GM12878 (cell line): ENCODE results near the gene PLEKHM3. TPM values are rescaled to one million over a fixed set of nuclear protein-coding genes. Genes with fewer than 3 reads are reported as not detected.
A peak's percentile ranks its signal among the peaks of the same experiment; 100 is the strongest.

Source experiments
- ATAC-seq: fragments of 200-7000 bp; cut with Tn5 transposase; 3 replicates; pipeline ENCODE4 v1.9.1; 2020; ENCODE audit warnings: mild to moderate bottlenecking, moderate library complexity
- BruUV-seq: library from RNA; stranded (reverse); fragments of 400-500 nt; replicated peaks from 2 replicates; lab custom pipeline; 2021; lab: Mats Ljungman, UMichigan
- CTCF ChIA-PET: fragments of 300-600 bp; sonication (Branson Sonifier 250); formaldehyde crosslinking; extraction: SDS; loops from one replicate; lab custom pipeline; 2021; ENCODE audit warnings: inconsistent platforms; lab: Yijun Ruan, JAX
- POLR2A ChIA-PET: fragments of 350-600 bp; formaldehyde crosslinking; extraction: SDS; loops from one replicate; lab custom pipeline; 2021; ENCODE audit warnings: inconsistent platforms; lab: Charles Lee
- RAD21 ChIA-PET: fragments of 300-600 bp; sonication (Branson Sonifier 250); formaldehyde crosslinking; loops from one replicate; lab custom pipeline; 2023; ENCODE audit warnings: antibody characterized with exemption; ENCODE audit not compliant: unreplicated experiment; lab: Charles Lee
- SMC1A ChIA-PET: fragments of 300-600 bp; sonication (Branson Sonifier 250); formaldehyde crosslinking; loops from one replicate; lab custom pipeline; 2023; ENCODE audit not compliant: unreplicated experiment, uncharacterized antibody; lab: Charles Lee
- DNase-seq: peaks from one replicate; pipeline ENCODE4 v3.0.0-alpha.2; 2011; ENCODE audit warnings: low read depth, low spot score
- FAIRE-seq: peaks from 3 replicates; lab custom pipeline; 2011; peaks lifted over from hg19 to GRCh38; lab: Jason Lieb, UNC
- H2AFZ ChIP-seq: 2 replicates; pipeline ENCODE4 v1.6.0; 2011; ENCODE audit warnings: low read depth, low read length, control low read depth; ENCODE audit not compliant: control insufficient read depth
- H3K27ac ChIP-seq: 2 replicates; pipeline ENCODE4 v1.5.1; 2011; ENCODE audit warnings: control low read depth; ENCODE audit not compliant: control insufficient read depth, insufficient read depth
- H3K27me3 ChIP-seq, 2 experiments: replicated peaks in 1 of 2; 2 replicates each; pipeline versions ENCODE4 v1.6.0 to v1.6.1; 2011; ENCODE audit warnings: low read length in 1 of 2; ENCODE audit not compliant: control insufficient read depth in 2 of 2, insufficient read depth in 2 of 2
- H3K36me3 ChIP-seq, 2 experiments: 2 replicates each; pipeline ENCODE4 v1.5.1; 2011; ENCODE audit warnings: low read length in 1 of 2; ENCODE audit not compliant: control insufficient read depth in 2 of 2, insufficient read depth in 2 of 2
- H3K4me1 ChIP-seq: 2 replicates; pipeline ENCODE4 v1.6.1; 2011; ENCODE audit warnings: mild to moderate bottlenecking, low read length, moderate library complexity, mixed read lengths; ENCODE audit not compliant: control insufficient read depth, insufficient read depth
- H3K4me2 ChIP-seq: 2 replicates; pipeline ENCODE4 v1.6.0; 2011; ENCODE audit warnings: control low read depth; ENCODE audit not compliant: control insufficient read depth, insufficient read depth
- H3K4me3 ChIP-seq: fragments of 200-600 bp; sonication (generic); 2 replicates; pipeline ENCODE4 v1.5.1; 2016
- H3K79me2 ChIP-seq: 2 replicates; pipeline ENCODE4 v1.6.0; 2011; ENCODE audit warnings: low read length; ENCODE audit not compliant: control insufficient read depth, insufficient read depth
- H3K9ac ChIP-seq: 2 replicates; pipeline ENCODE4 v1.8.0; 2011; ENCODE audit warnings: low read length, control low read depth, mixed read lengths; ENCODE audit not compliant: control insufficient read depth, insufficient read depth
- H3K9me3 ChIP-seq: replicated peaks from 3 replicates; pipeline ENCODE4 v1.5.1; 2011; ENCODE audit warnings: mild to moderate bottlenecking, low read length; ENCODE audit not compliant: control insufficient read depth, insufficient read depth
- H4K20me1 ChIP-seq: 2 replicates; pipeline ENCODE4 v1.6.0; 2011; ENCODE audit not compliant: control insufficient read depth, insufficient read depth
- CTCF ChIP-seq, 3 experiments: IDR thresholded peaks in 2 of 3; conservative IDR thresholded peaks in 1 of 3; 2 replicates each; pipeline ENCODE4 v1.5.1; 2011; ENCODE audit warnings: low read depth in 3 of 3, low read length in 3 of 3, mild to moderate bottlenecking in 3 of 3, control low read depth in 2 of 3, moderate library complexity in 2 of 3, inconsistent platforms in 1 of 3, mixed read lengths in 1 of 3; ENCODE audit not compliant: control insufficient read depth in 2 of 3, insufficient read depth in 1 of 3; ENCODE audit errors: extremely low read depth in 1 of 3
- E4F1 ChIP-seq: fragments of 450-650 bp; IDR thresholded peaks from 2 replicates; pipeline ENCODE4 v1.6.1; 2018; ENCODE audit warnings: borderline replicate concordance, mild to moderate bottlenecking; ENCODE audit not compliant: partially characterized antibody
- EGR1 ChIP-seq, 2 experiments: IDR thresholded peaks; 1 replicate in 1 of 2; 2 replicates in 1 of 2; pipeline ENCODE4 v1.6.1; 2011 to 2012; ENCODE audit warnings: low read depth in 2 of 2, low read length in 2 of 2, borderline replicate concordance in 1 of 2, mild to moderate bottlenecking in 1 of 2, moderate library complexity in 1 of 2
- ETV6 ChIP-seq, 2 experiments: fragments of 450-650 bp in 1 of 2; IDR thresholded peaks in 1 of 2; conservative IDR thresholded peaks in 1 of 2; 2 replicates each; pipeline ENCODE4 v1.6.1; 2014; ENCODE audit warnings: antibody characterized with exemption in 1 of 2, borderline replicate concordance in 1 of 2, low read depth in 1 of 2, mild to moderate bottlenecking in 1 of 2, moderate library complexity in 1 of 2
- KDM1A ChIP-seq: fragments of 200-600 bp; sonication (generic); IDR thresholded peaks from 2 replicates; pipeline ENCODE4 v1.6.1; 2016; ENCODE audit warnings: borderline replicate concordance
- MEF2B ChIP-seq: fragments of 450-650 bp; IDR thresholded peaks from 2 replicates; pipeline ENCODE4 v1.6.1; 2018; ENCODE audit warnings: mild to moderate bottlenecking, moderate library complexity; ENCODE audit not compliant: partially characterized antibody, poor library complexity, severe bottlenecking
- MTA2 ChIP-seq: fragments of 450-650 bp; IDR thresholded peaks from 2 replicates; pipeline ENCODE4 v1.6.1; 2016; ENCODE audit warnings: low read depth, mild to moderate bottlenecking, moderate library complexity
- MYB ChIP-seq: fragments of 150-350 bp; IDR thresholded peaks from 2 replicates; pipeline ENCODE4 v1.6.1; 2014; ENCODE audit warnings: mild to moderate bottlenecking, low read depth, low read length, borderline replicate concordance
- MYC ChIP-seq: IDR thresholded peaks from 2 replicates; pipeline ENCODE4 v1.6.1; 2011; ENCODE audit warnings: mild to moderate bottlenecking, low read length, moderate library complexity, inconsistent platforms; ENCODE audit not compliant: insufficient read depth, insufficient replicate concordance, insufficient read length, severe bottlenecking
- NBN ChIP-seq: fragments of 450-650 bp; IDR thresholded peaks from 2 replicates; pipeline ENCODE4 v1.6.1; 2016
- PML ChIP-seq: IDR thresholded peaks from 2 replicates; pipeline ENCODE4 v1.6.1; 2012; ENCODE audit warnings: low read length, inconsistent platforms
- RAD21 ChIP-seq: IDR thresholded peaks from 2 replicates; pipeline ENCODE4 v1.6.1; 2011; ENCODE audit warnings: mild to moderate bottlenecking, low read depth, low read length, moderate library complexity; ENCODE audit not compliant: insufficient read depth
- SPI1 ChIP-seq: IDR thresholded peaks from 2 replicates; pipeline ENCODE4 v1.6.1; 2011; ENCODE audit warnings: low read depth, mild to moderate bottlenecking, low read length, moderate library complexity, borderline replicate concordance; ENCODE audit not compliant: insufficient read depth
- USF2 ChIP-seq: IDR thresholded peaks from 2 replicates; pipeline ENCODE4 v1.6.1; 2011; ENCODE audit warnings: low read depth, low read length, improper control_type of control experiment, borderline replicate concordance
- whole genome bisulfite sequencing: methylation state at CpG from one replicate; pipeline ENCODE4 v1.1.6; 2016; ENCODE audit warnings: low lambda C conversion rate; ENCODE audit not compliant: insufficient replicate concordance, insufficient coverage; ENCODE audit errors: missing lambda C conversion rate; 5-methylcytosine and 5-hydroxymethylcytosine counted together
- in situ Hi-C: fragments of 300-500 bp; cut with MboI; formaldehyde crosslinking; loops from 9 replicates; pipeline ENCODE4 v1.14.3; 2018; ENCODE audit warnings: mixed read lengths
- intact Hi-C: fragments of 100-400 bp; cut with micrococcal nuclease; formaldehyde crosslinking; loops from one replicate; pipeline ENCODE4 v1.14.2; 2022; ENCODE audit not compliant: unreplicated experiment
- polyA plus RNA-seq, 11 experiments: library from polyadenylated mRNA; depleted of rRNA in 4 of 11; unstranded in 6 of 11; stranded (reverse) in 5 of 11; fragments of >200 nt; fragmentation: Nextera tagmentation in 4 of 11; fragmentation: Illumina TruSeq in 1 of 11; extraction: Ambion mirVana in 4 of 11; extraction: Trizol in 1 of 11; gene quantifications; 1 replicate in 1 of 11; 2 replicates in 10 of 11; pipeline versions ENCODE4 v1.2.1 to v1.2.3, GENCODE V29; 2011 to 2016; ENCODE audit warnings: inconsistent platforms in 2 of 11, missing spikeins in 2 of 11, low read depth in 1 of 11
- total RNA-seq, 4 experiments: library from RNA; depleted of rRNA in 3 of 4; stranded (reverse); fragments of >200 nt in 3 of 4; fragmentation: Illumina TruSeq in 1 of 4; extraction: Trizol in 1 of 4; gene quantifications; 2 replicates each; pipeline versions ENCODE4 v1.2.1 to v1.2.3, GENCODE V29; 2013 to 2021

PLEKHM3 gene
- total and polyA plus RNA-seq, 10 of the 15 experiments (the other 5 are each of a cell fraction or from before 2014, with no cell fraction given), result 1.4 to 5.6 (median 3.0) TPM

- no peak for TF ChIP-seq USF2
- TF ChIP-seq MYC, result no peak
- TF ChIP-seq ETV6 (conservative IDR thresholded peaks at IDR 0.05 in 1 of 2, IDR thresholded peaks at IDR 0.05 in 1 of 2; ENCODE audit: borderline replicate concordance in 1 of 2, low read depth in 1 of 2), result no peak
- no peak for TF ChIP-seq MTA2
- no peak for TF ChIP-seq E4F1
Measured at GRCh38 chr2:208062961-208063360, 37.6 kb upstream of the PLEKHM3 start (continued).

GRCh38 chr2:208062113-208062512 is 36.8 kb upstream of the PLEKHM3 start:
- Histone ChIP-seq H2AFZ (no peak overlapping the region), H3K4me2 (no peak overlapping the region), H4K20me1 (no peaks in the 10 kb centered on the region), H3K27me3 (no peaks in the 10 kb centered on the region), H3K4me1 (peaks cover 4% of the 10 kb centered on the region), H3K79me2 (no peaks in the 10 kb centered on the region), H3K36me3 (no peaks in the 10 kb centered on the region), H3K4me3 (no peak overlapping the region), H3K9me3 (no peaks in the 10 kb centered on the region), H3K27ac (no peak overlapping the region), H3K9ac (no peak overlapping the region)
- ChIA-PET SMC1A (interaction anchor here (1.2 to 2.5 kb wide), 2 partner anchors 298 to 316 kb away, joined by 3 to 13 read pairs; no protein-coding TSS in a partner anchor), POLR2A (no interaction called here), RAD21 (no interaction called here), CTCF (interaction anchor here (2.5 to 3.0 kb wide), 2 partner anchors 89 to 436 kb away, joined by 7 to 14 read pairs; partner anchors contain the start of gene METTL21A)
- WGBS, result 56% methylated on average over 4 of the region's 4 CpGs
- DNase-seq, result no peak
- no TSS peak for BruUV-seq
- peak; percentile 54 for ATAC-seq
- TF ChIP-seq MEF2B (no peak), PML (no peak), MYC (no peak), MYB (no peak), SPI1 (no peak), CTCF (IDR thresholded peaks at IDR 0.05 in 2 of 3, conservative IDR thresholded peaks at IDR 0.05 in 1 of 3; ENCODE audit: control insufficient read depth in 2 of 3, extremely low read depth in 1 of 3, insufficient read depth in 1 of 3, low read depth in 3 of 3, low read length in 3 of 3) (peak; percentile 30 to 41 (median 35); a peak in 5 of 6 replicates), EGR1 (IDR thresholded peaks at IDR 0.05; ENCODE audit: borderline replicate concordance in 1 of 2, low read depth in 2 of 2, low read length in 2 of 2) (no peak), KDM1A (no peak), RAD21 (peak; percentile 54), NBN (no peak)
- intact Hi-C loops (loop anchor here (5.0 kb wide), 2 partner anchors 90 to 435 kb away; partner anchors contain the start of gene METTL21A), in situ Hi-C loops (loop anchor here (10.0 kb wide), 1 partner anchor 317 kb away; no protein-coding TSS in a partner anchor)
- FAIRE-seq, result no peak
